A549 (cell line): ENCODE data around the gene ZSWIM9. TPM values are rescaled to one million over a fixed set of nuclear protein-coding genes. Genes with fewer than 3 reads are reported as not detected.

Source experiments
- ATAC-seq, 2 experiments: fragments of 200-7000 bp in 1 of 2; fragments of >200 bp in 1 of 2; cut with Nextera tagmentation in 1 of 2; cut with Tn5 transposase in 1 of 2; 3 replicates each; pipeline versions ENCODE4 v1.8.0 to v1.9.1; 2018 to 2020; ENCODE audit warnings: mild to moderate bottlenecking in 1 of 2, moderate library complexity in 1 of 2
- CTCF ChIA-PET: fragments of 300-600 bp; sonication (Branson Sonifier 250); formaldehyde crosslinking; extraction: SDS; loops from one replicate; lab custom pipeline; 2021; ENCODE audit warnings: antibody characterized with exemption, inconsistent platforms; lab: Yijun Ruan, JAX
- POLR2A ChIA-PET: fragments of 350-600 bp; formaldehyde crosslinking; extraction: SDS; loops from one replicate; lab custom pipeline; 2021; ENCODE audit warnings: antibody characterized with exemption, inconsistent platforms; lab: Yijun Ruan, JAX
- DNase-seq, 2 experiments: peaks; one replicate each; pipeline versions ENCODE4 v3.0.0 to v3.0.0-alpha.2; 2011 to 2016; ENCODE audit warnings: low read depth in 1 of 2, low spot score in 1 of 2
- FAIRE-seq: peaks from 2 replicates; lab custom pipeline; 2011; peaks lifted over from hg19 to GRCh38; lab: Jason Lieb, UNC
- H3K27ac ChIP-seq, 2 experiments: fragments of >200 bp; sonication (Bioruptor Twin); formaldehyde crosslinking; 3 replicates each; pipeline ENCODE4 v1.5.1; 2016 to 2017
- H3K4me1 ChIP-seq: fragments of >200 bp; sonication (Bioruptor Twin); formaldehyde crosslinking; 3 replicates; pipeline ENCODE4 v1.6.1; 2016
- H3K4me2 ChIP-seq: fragments of >200 bp; sonication (Bioruptor Twin); formaldehyde crosslinking; 3 replicates; pipeline ENCODE4 v1.6.1; 2016
- H3K4me3 ChIP-seq: fragments of >200 bp; sonication (Bioruptor Twin); formaldehyde crosslinking; 3 replicates; pipeline ENCODE4 v1.5.1; 2016
- H3K9me3 ChIP-seq: fragments of >200 bp; sonication (Bioruptor Twin); formaldehyde crosslinking; 3 replicates; pipeline ENCODE4 v1.6.1; 2016
- CHD2 ChIP-seq: fragments of 150-350 bp; IDR thresholded peaks from 2 replicates; pipeline ENCODE4 v1.6.1; 2014; ENCODE audit warnings: low read length; ENCODE audit not compliant: partially characterized antibody
- CTCF ChIP-seq: fragments of >200 bp; sonication (Bioruptor Twin); formaldehyde crosslinking; IDR thresholded peaks from 3 replicates; pipeline ENCODE4 v1.5.1; 2016
- HDAC2 ChIP-seq: fragments of 200-600 bp; sonication (generic); IDR thresholded peaks from 2 replicates; pipeline ENCODE4 v1.6.1; 2016
- HES2 ChIP-seq: fragments of >200 bp; sonication (Bioruptor Twin); formaldehyde crosslinking; IDR thresholded peaks from 2 replicates; pipeline ENCODE4 v1.6.1; 2016
- HMGXB4 ChIP-seq: fragments of 250-450 bp; sonication (Bioruptor Pico); IDR thresholded peaks from 2 replicates; pipeline ENCODE4 v1.5.0; 2021; ENCODE audit warnings: mild to moderate bottlenecking, moderate library complexity, borderline replicate concordance
- KDM1A ChIP-seq: fragments of 200-600 bp; sonication (generic); IDR thresholded peaks from 2 replicates; pipeline ENCODE4 v1.6.1; 2016; ENCODE audit warnings: low read depth, mild to moderate bottlenecking
- MAX ChIP-seq: IDR thresholded peaks from 2 replicates; pipeline ENCODE4 v1.6.1; 2012
- MAZ ChIP-seq: fragments of 150-350 bp; IDR thresholded peaks from 2 replicates; pipeline ENCODE4 v1.6.1; 2014; ENCODE audit warnings: antibody characterized with exemption, low read depth, low read length, borderline replicate concordance
- SMC3 ChIP-seq: fragments of >200 bp; sonication (Bioruptor Twin); formaldehyde crosslinking; IDR thresholded peaks from 3 replicates; pipeline ENCODE4 v1.6.1; 2018; ENCODE audit warnings: inconsistent platforms
- TFCP2L1 ChIP-seq: fragments of 250-450 bp; sonication (Bioruptor Pico); IDR thresholded peaks from 2 replicates; pipeline ENCODE4 v1.5.0; 2021; ENCODE audit warnings: mild to moderate bottlenecking
- ZFP36 ChIP-seq: fragments of 450-650 bp; IDR thresholded peaks from 2 replicates; pipeline ENCODE4 v1.6.1; 2014; ENCODE audit warnings: borderline replicate concordance; ENCODE audit not compliant: partially characterized antibody
- ZSCAN20 ChIP-seq: fragments of 250-450 bp; sonication (Bioruptor Pico); IDR thresholded peaks from 2 replicates; pipeline ENCODE4 v1.8.0; 2022; ENCODE audit warnings: mild to moderate bottlenecking, moderate library complexity
- WGBS: methylation state at CpG from one replicate; pipeline ENCODE4 v1.1.6; 2017; ENCODE audit errors: missing lambda C conversion rate; 5-methylcytosine and 5-hydroxymethylcytosine counted together
- polyA plus RNA-seq, 4 experiments: library from polyadenylated mRNA; depleted of rRNA in 3 of 4; stranded (reverse); fragments of >200 nt; fragmentation: RNase III in 1 of 4; extraction: RNeasy Plus Mini Kit Qiagen cat#74134 plus additional on column Dnase treatment in 1 of 4; gene quantifications; 2 replicates in 3 of 4; 3 replicates in 1 of 4; pipeline ENCODE4 v1.2.3, GENCODE V29; 2011 to 2017

Gene ZSWIM9
- polyA plus RNA-seq, 2 of the 4 experiments (the other 2 are of a cell fraction) = 1.2 to 13.4 TPM

- TF ChIP-seq HMGXB4 (CRISPR knock-in tag) = no peak
- no peak for TF ChIP-seq ZSCAN20
- peak; percentile 95 for TF ChIP-seq SMC3
- TF ChIP-seq CTCF = peak; percentile 97
- TF ChIP-seq MAZ = no peak
- no peak for TF ChIP-seq HDAC2
- no peak for TF ChIP-seq TFCP2L1
- no peak for TF ChIP-seq HES2
- no peak for TF ChIP-seq KDM1A
- no peak for TF ChIP-seq MAX
These were observed 17.9 kb upstream of the ZSWIM9 start (continued) for GRCh38 chr19:48152551-48152950.

GRCh38 chr19:48154003-48154402, 16.5 kb upstream of the ZSWIM9 start:
- H3K4me3 ChIP-seq = no peak overlapping the region
- H3K27ac ChIP-seq = peak overlapping the region in 1 of 2 experiments; percentile 41; a peak in 3 of 6 replicates
- H3K9me3 ChIP-seq = no peaks in the 10 kb centered on the region
- H3K4me2 ChIP-seq = no peak overlapping the region
- CTCF ChIA-PET = interaction anchor here (0.7 to 17.3 kb wide), 14 partner anchors 9 to 190 kb away, joined by 3 to 281 read pairs (median 4); partner anchors contain the start of gene PLA2G4C
- POLR2A ChIA-PET = interaction anchor here (1.3 kb wide), 1 partner anchor 43 kb away, joined by 5 read pairs; the partner anchor contains the start of gene PLA2G4C
- DNase-seq = no peak
- peaks cover 11% of the 10 kb centered on the region; the same call in 2 of the 3 replicates for H3K4me1 ChIP-seq
- peak; percentile 13 to 42; a peak in 3 of 6 replicates for ATAC-seq
- TF ChIP-seq CHD2 = no peak
- peak; percentile 58 for TF ChIP-seq ZFP36
- TF ChIP-seq, all 56 proteins: peak for 1
- WGBS = 60% methylated on average over 9 of the region's 9 CpGs
- FAIRE-seq = no peak

- no peak overlapping the region for H3K4me3 ChIP-seq
- TF ChIP-seq CTCF (peak; percentile 15; the same call in 1 of the 3 replicates), KDM1A (no peak)
- TF ChIP-seq, all 56 proteins: peak for 1
- ChIA-PET CTCF (interaction anchor here (0.5 to 17.3 kb wide), 7 partner anchors 11 to 1522 kb away, joined by 3 to 281 read pairs (median 3); partner anchors contain the start of gene PLA2G4C), POLR2A (interaction anchor here (0.6 kb wide), 1 partner anchor 11 kb away, joined by 3 read pairs; no protein-coding TSS in a partner anchor)
- WGBS = 90% methylated on average over 12 of the region's 12 CpGs
- H3K9me3 ChIP-seq = no peaks in the 10 kb centered on the region
- no peak overlapping the region for H3K4me2 ChIP-seq
- peaks cover 4% of the 10 kb centered on the region; the same call in 2 of the 3 replicates for H3K4me1 ChIP-seq
- DNase-seq (no peak), ATAC-seq (peak; percentile 47 to 58; a peak in 2 of 6 replicates), FAIRE-seq (no peak)
- no peak overlapping the region for H3K27ac ChIP-seq
These were observed 12.2 kb upstream of the ZSWIM9 start for GRCh38 chr19:48158210-48158790.
